GM10248 (cell line): ENCODE measurements around the gene HCN4.
A peak's percentile ranks its signal among the peaks of the same experiment; 100 is the strongest.

Experiments
- CTCF ChIA-PET: fragments of 300-600 bp; sonication (Branson Sonifier 250); formaldehyde crosslinking; extraction: SDS; loops from one replicate; lab custom pipeline; 2021; ENCODE audit warnings: antibody characterized with exemption; lab: Yijun Ruan, JAX
- POLR2A ChIA-PET: fragments of 350-650 bp; sonication (Branson Sonifier 250); formaldehyde crosslinking; extraction: SDS; loops from one replicate; lab custom pipeline; 2020; ENCODE audit warnings: antibody characterized with exemption; lab: Yijun Ruan, JAX
- DNase-seq: peaks from one replicate; pipeline ENCODE4 v3.0.0; 2012; ENCODE audit errors: extremely low spot score
- CTCF ChIP-seq: IDR thresholded peaks from 2 replicates; pipeline ENCODE4 v1.5.1; 2012; ENCODE audit warnings: mild to moderate bottlenecking, low read depth; ENCODE audit errors: extremely low read depth, missing control alignments, control extremely low read depth

HCN4 gene

GRCh38 chr15:73353734-73354133 lies 15.0 kb downstream of the HCN4 start:
- TF ChIP-seq CTCF, result no peak
- ChIA-PET CTCF (interaction anchor here (1.2 kb wide), 1 partner anchor 31 kb away, joined by 3 read pairs; no protein-coding TSS in a partner anchor), POLR2A (no interaction called here)
- DNase-seq, result no peak

DNA sequence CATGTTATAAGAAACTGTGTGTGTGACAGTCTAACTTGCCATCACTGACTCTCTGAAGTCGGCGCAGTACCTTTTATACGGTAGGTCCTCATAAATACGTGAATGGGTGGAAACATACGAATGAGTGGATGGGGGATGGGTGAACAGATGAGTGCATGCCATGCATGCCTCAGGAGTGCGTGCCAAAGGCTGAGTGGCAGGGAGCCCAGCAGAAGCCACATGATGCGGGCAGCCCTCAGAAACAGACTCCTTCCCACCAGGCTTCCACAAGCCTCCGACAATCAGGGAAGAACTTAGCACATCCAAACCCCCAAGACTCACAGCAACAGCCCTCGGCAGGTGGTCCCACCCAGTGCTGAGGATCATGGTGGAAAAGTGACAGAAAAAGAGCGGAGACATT lies 16.7 kb downstream of the HCN4 start:
- CTCF ChIA-PET, result no interaction called here

GRCh38 chr15:73349191-73349590 lies 19.6 kb downstream of the HCN4 start:
- CTCF ChIA-PET, result no interaction called here
- POLR2A ChIA-PET, result no interaction called here
- no peak for DNase-seq
- no peak for TF ChIP-seq CTCF

More for the DNA sequence above, 16.7 kb downstream of the HCN4 start:
- no peak for DNase-seq
- no peak for TF ChIP-seq CTCF
- POLR2A ChIA-PET, result no interaction called here

DNA sequence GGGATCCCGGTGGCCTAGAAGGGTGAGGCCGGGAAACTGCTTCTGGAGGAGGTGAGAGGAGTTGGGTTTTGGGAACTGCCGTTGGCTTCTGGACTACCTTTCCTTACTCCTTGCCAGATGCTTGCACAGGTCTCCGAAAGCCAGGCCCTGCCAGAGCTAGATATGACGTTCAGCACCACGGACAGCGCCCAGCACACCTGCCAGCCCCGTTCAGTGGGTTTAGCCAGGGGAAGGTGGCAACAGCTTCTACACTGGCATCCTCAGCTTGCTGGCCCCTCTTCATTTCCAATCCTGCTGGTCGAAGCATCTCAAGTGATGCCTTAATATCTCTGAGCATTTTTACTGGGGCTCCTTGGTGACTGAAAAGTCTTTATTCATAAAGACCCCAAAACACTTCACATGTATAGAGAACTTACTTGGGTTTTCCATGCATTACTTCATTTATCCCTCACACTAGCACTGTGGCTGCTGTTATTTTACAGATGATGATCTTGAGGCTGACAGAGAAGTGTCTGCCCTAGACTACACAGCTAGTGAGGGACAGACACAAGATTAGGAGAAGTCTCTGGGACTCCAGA lies 21.9 kb downstream of the HCN4 start:
- TF ChIP-seq CTCF, result no peak
- CTCF ChIA-PET, result no interaction called here
- POLR2A ChIA-PET, result no interaction called here
- DNase-seq, result peak; percentile 67

DNA sequence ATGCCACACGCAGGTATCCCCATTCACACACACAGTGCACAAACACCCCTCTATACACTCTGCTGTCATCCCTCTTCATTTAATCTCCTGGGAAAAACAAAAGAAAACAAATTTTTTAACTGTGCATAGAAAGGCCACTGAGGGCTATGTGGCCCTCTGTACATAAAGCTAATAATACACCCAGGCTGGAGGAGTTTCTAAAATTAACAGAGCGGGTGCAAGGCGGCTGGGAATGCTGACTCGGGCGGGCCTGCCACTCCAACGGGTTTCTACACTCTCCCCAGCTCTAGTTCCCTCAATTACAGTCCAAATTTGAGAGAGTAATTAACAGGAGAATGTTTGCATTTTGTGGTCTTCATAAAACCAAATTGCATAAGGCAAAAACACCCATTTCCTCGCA lies 23.1 kb downstream of the HCN4 start:
- POLR2A ChIA-PET, result no interaction called here
- TF ChIP-seq CTCF, result no peak
- DNase-seq, result no peak
- CTCF ChIA-PET, result no interaction called here

- ChIA-PET POLR2A (no interaction called here), CTCF (no interaction called here)
- no peak for DNase-seq
- TF ChIP-seq CTCF, result no peak
Observed at GRCh38 chr15:73344056-73344455, 24.7 kb downstream of the HCN4 start.
